GM10248 (cell line): ENCODE results near the gene RUNDC1.

Experiments
- CTCF ChIA-PET: fragments of 300-600 bp; sonication (Branson Sonifier 250); formaldehyde crosslinking; extraction: SDS; loops from one replicate; lab custom pipeline; 2021; ENCODE audit warnings: antibody characterized with exemption; lab: Yijun Ruan, JAX
- POLR2A ChIA-PET: fragments of 350-650 bp; sonication (Branson Sonifier 250); formaldehyde crosslinking; extraction: SDS; loops from one replicate; lab custom pipeline; 2020; ENCODE audit warnings: antibody characterized with exemption; lab: Yijun Ruan, JAX
- DNase-seq: peaks from one replicate; pipeline ENCODE4 v3.0.0; 2012; ENCODE audit errors: extremely low spot score
- TF ChIP-seq, protein P1 (sequence below): IDR thresholded peaks from 2 replicates; pipeline ENCODE4 v1.5.1; 2012; ENCODE audit warnings: mild to moderate bottlenecking, low read depth; ENCODE audit errors: extremely low read depth, missing control alignments, control extremely low read depth

Gene RUNDC1

DNA sequence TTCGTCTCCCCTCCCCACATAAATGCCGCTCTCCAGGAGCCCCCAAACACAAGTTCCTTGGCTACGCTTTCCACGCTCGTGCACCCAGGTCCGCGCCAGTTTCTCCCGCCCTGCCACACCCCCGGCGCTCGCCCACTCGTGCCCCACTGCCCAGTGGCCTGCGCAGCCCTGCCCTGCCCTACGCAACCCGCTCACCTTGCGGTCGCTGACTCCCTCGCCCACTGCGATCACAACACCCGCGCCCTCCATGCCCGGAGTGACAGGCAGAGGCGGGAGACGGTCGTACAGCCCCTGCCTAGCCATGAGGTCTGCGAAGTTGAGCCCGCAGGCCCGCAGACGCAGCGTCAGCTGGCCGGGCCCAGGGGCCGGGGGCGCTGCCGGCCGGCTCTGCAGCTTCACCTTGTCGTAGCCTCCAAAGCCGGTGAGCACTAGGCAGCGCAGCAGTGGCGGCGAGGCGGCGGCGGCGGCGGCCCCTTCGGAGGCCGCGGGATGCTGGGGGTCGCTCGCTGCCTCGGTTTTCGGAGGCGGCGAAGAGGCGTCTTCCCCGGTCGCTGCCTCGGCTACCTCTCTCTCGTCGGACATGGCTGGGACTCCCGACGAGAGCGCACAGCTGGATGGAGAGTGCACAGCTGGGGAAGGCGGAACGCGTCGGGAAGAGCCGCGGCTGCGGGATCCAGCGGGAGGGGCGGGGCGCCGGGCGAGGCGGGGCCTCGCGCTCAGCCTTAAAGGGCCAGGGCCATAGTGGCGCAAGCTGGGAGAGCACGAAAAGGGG lies 41.6 kb downstream of the RUNDC1 start, which contains the start of gene VAT1:
VAT1 (minus strand) TSS at position 645 of the 772 bp plus-strand sequence; CDS start at position 582, 63 bp downstream.
- TF ChIP-seq, protein P1, sequence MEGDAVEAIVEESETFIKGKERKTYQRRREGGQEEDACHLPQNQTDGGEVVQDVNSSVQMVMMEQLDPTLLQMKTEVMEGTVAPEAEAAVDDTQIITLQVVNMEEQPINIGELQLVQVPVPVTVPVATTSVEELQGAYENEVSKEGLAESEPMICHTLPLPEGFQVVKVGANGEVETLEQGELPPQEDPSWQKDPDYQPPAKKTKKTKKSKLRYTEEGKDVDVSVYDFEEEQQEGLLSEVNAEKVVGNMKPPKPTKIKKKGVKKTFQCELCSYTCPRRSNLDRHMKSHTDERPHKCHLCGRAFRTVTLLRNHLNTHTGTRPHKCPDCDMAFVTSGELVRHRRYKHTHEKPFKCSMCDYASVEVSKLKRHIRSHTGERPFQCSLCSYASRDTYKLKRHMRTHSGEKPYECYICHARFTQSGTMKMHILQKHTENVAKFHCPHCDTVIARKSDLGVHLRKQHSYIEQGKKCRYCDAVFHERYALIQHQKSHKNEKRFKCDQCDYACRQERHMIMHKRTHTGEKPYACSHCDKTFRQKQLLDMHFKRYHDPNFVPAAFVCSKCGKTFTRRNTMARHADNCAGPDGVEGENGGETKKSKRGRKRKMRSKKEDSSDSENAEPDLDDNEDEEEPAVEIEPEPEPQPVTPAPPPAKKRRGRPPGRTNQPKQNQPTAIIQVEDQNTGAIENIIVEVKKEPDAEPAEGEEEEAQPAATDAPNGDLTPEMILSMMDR = no peak
- DNase-seq = peak; percentile 81
- POLR2A ChIA-PET = interaction anchor here (1.4 kb wide), 1 partner anchor 24 kb away, joined by 3 read pairs; the partner anchor contains the start of gene RPL27
- CTCF ChIA-PET = interaction anchor here (1.2 kb wide), 1 partner anchor 11 kb away, joined by 3 read pairs; no protein-coding TSS in a partner anchor

DNA sequence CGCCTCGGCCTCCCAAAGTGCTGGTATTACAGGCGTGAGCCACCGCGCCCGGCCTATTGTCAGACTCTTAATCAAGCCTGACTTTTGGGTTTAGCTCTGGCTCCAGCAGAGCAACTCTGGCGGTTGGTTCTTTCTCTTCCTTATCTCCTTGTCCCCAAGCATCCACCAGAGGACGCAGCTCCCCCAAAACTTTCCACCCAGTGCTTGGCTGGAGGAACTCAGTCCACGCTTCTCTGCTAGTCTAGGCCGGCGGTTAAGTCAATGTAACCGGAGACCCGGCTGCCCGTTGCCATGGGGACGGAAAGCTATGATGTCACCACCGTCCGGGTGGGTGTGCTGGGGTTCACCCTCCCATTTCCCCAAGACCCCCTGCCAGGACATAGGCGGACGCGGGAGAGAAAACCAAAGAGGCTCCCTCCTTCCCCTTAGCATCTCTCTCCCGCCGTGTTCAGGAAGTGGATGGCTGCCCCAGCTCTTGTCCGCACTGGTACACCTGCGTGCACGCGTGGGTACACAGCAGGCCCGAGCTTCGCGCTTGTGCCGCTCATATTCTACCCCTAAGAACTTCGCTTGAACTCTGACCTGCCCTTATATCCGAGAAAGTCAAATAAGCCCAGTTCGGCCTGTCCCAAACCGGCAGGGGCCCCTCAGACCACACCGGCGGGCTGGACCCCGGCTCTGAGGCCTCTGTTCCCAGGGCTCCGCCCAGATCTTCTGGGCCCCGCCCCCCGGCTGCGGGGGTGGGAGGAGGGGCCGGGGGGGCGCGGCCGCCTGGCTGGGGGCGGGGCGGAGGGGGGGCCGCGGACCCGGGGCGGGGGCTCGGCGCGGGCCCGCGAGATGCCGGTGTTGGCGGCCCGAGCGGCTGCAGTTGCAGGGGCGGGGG lies 44.3 kb downstream of the RUNDC1 start, which contains the start of gene RND2:
RND2 (plus strand) TSS at position 825 of the 883 bp plus-strand sequence. CDS start 117 bp downstream, outside the sequence.
- ChIA-PET POLR2A (interaction anchor here (0.8 to 1.8 kb wide), 3 partner anchors 26 to 291 kb away, joined by 4 to 16 read pairs (median 10); partner anchors contain the start of genes BRCA1 and RPL27), CTCF (interaction anchor here (0.8 to 2.0 kb wide), 23 partner anchors 10 to 460 kb away, joined by 3 to 14 read pairs (median 4); partner anchors contain the start of genes DHX8, IFI35, RPL27 and TMEM106A)
- peak; percentile 89 for DNase-seq
- TF ChIP-seq, protein P1 = peak; percentile 63

DNA sequence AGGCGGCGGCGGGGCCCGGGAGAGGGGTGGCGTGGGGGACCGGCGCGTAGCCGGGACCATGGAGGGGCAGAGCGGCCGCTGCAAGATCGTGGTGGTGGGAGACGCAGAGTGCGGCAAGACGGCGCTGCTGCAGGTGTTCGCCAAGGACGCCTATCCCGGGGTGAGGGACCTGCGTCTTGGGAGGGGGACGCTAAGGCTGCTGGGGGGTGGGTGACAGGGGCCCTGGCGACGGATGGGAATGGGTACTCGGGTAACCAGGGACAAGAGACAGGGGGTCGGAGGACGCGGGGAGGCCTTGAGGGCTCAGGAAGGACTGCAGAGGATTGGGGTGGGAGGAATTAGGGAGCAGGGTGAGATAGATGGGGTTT lies 44.9 kb downstream of the RUNDC1 start:
- TF ChIP-seq, protein P1 = no peak
- ChIA-PET CTCF (interaction anchor here (0.9 to 2.0 kb wide), 6 partner anchors 19 to 314 kb away, joined by 3 to 14 read pairs (median 5); no protein-coding TSS in a partner anchor), POLR2A (no interaction called here)
- no peak for DNase-seq

DNA sequence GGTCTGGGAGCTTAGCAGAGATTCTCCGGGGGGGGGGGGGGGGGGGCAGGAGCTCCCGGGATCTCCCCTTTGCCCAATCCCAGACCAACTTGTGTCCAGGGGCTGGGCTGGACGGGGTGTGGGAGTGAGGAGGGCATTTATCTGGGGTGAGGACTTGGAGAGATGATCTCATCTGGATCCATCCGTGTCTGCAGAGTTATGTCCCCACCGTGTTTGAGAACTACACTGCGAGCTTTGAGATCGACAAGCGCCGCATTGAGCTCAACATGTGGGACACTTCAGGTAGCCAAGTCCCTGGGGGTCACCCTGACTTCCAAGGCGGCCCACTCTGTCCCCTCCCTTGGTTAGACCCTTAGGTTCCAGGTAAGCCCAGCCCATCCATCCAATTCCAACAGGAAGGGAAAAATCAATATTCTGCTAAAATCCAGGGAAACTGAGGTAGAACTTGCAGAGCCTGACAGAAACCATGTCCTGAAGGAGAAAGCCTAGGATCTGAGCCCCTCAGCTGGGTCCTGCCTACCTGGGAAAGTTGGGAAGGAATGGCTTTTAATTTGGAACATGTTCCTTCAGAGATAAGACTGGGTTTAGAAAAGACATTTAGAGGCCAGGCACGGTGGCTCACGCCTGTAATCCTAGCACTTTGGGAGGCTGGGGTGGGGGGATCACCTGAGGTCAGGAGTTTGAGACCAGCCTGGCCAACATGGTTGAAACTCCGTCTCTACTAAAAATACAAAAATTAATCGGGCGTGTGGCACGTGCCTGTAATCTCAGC lies 45.6 kb downstream of the RUNDC1 start:
- CTCF ChIA-PET = interaction anchor here (0.9 to 2.0 kb wide), 5 partner anchors 19 to 308 kb away, joined by 3 to 6 read pairs (median 4); partner anchors contain the start of gene RPL27
- TF ChIP-seq, protein P1 = no peak
- POLR2A ChIA-PET = no interaction called here
- DNase-seq = no peak

DNA sequence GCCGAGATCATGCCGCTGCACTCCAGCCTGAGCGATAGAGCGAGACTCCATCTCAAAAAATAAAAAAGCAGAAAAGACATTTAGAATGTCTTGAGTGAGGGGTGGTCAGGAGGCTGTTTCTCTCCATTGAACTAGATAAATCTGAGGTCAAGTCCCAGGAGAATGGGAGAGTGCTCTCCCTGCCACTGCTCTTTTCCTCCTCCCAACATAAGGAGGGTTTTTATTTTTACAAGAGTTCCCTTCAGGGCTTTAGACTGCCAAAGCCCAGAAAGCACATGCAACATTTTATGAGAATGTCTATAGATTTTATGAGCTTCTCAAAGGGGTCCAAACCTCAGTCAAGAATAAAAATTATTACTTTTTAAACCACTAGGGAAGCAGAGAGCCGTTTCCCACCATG lies 46.2 kb downstream of the RUNDC1 start:
- no peak for DNase-seq
- ChIA-PET CTCF (interaction anchor here (1.2 to 1.5 kb wide), 4 partner anchors 9 to 308 kb away, joined by 3 to 4 read pairs (median 4); partner anchors contain the start of gene RPL27), POLR2A (no interaction called here)
- TF ChIP-seq, protein P1 = no peak
